Loucy (cell line): ENCODE results near the gene NKAIN4.

Source experiments
- H2AFZ ChIP-seq: fragments of 200-600 bp; sonication (generic); 2 replicates; pipeline ENCODE4 v1.6.0; 2016; ENCODE audit warnings: antibody characterized with exemption, mild to moderate bottlenecking, low read length, moderate library complexity
- H3F3A ChIP-seq: fragments of 200-600 bp; 2 replicates; pipeline ENCODE4 v1.6.0; 2016; ENCODE audit warnings: antibody characterized with exemption, low read depth, mild to moderate bottlenecking
- H3K27me3 ChIP-seq: fragments of 200-600 bp; sonication (generic); 2 replicates; pipeline ENCODE4 v1.6.1; 2014; ENCODE audit warnings: low read length, mild to moderate bottlenecking; ENCODE audit not compliant: insufficient read depth, poor library complexity, severe bottlenecking
- H3K36me3 ChIP-seq: fragments of 200-600 bp; sonication (generic); 2 replicates; pipeline ENCODE4 v1.6.1; 2016; ENCODE audit warnings: low read length; ENCODE audit not compliant: insufficient read depth
- H3K4me1 ChIP-seq: fragments of 200-600 bp; sonication (generic); 2 replicates; pipeline ENCODE4 v1.5.1; 2014; ENCODE audit warnings: low read length, mild to moderate bottlenecking; ENCODE audit not compliant: insufficient read depth, poor library complexity, severe bottlenecking
- H3K4me2 ChIP-seq: fragments of 200-600 bp; sonication (generic); 2 replicates; pipeline ENCODE4 v1.6.0; 2014; ENCODE audit warnings: antibody characterized with exemption, low read length, low read depth, mild to moderate bottlenecking; ENCODE audit not compliant: poor library complexity, severe bottlenecking
- H3K4me3 ChIP-seq: fragments of 200-600 bp; sonication (generic); 2 replicates; pipeline ENCODE4 v1.5.1; 2014; ENCODE audit warnings: low read length, mild to moderate bottlenecking, mixed read lengths; ENCODE audit not compliant: poor library complexity, severe bottlenecking
- H3K79me2 ChIP-seq: fragments of 200-600 bp; sonication (generic); 2 replicates; pipeline ENCODE4 v1.6.1; 2014; ENCODE audit warnings: low read length; ENCODE audit not compliant: insufficient read depth
- H3K9ac ChIP-seq: fragments of 200-600 bp; sonication (generic); 2 replicates; pipeline ENCODE4 v1.6.0; 2014; ENCODE audit warnings: mild to moderate bottlenecking, low read depth, low read length, moderate library complexity; ENCODE audit not compliant: poor library complexity, severe bottlenecking
- H3K9me2 ChIP-seq: fragments of 200-600 bp; sonication (generic); replicated peaks from 2 replicates; pipeline ENCODE4 v1.6.1; 2016; ENCODE audit warnings: low read depth, low read length, mixed read lengths
- H3K9me3 ChIP-seq: fragments of 200-600 bp; sonication (generic); 2 replicates; pipeline ENCODE4 v1.6.1; 2014; ENCODE audit warnings: mild to moderate bottlenecking, antibody characterized with exemption, low read length, low read depth; ENCODE audit not compliant: insufficient read depth
- H4K20me1 ChIP-seq: fragments of 200-600 bp; sonication (generic); 2 replicates; pipeline ENCODE4 v1.6.0; 2014; ENCODE audit warnings: antibody characterized with exemption, low read length, mild to moderate bottlenecking; ENCODE audit not compliant: insufficient read depth, poor library complexity, severe bottlenecking
- EZH2phosphoT487 ChIP-seq: fragments of 200-600 bp; IDR thresholded peaks from 2 replicates; pipeline ENCODE4 v1.6.1; 2018; ENCODE audit warnings: antibody characterized with exemption, mild to moderate bottlenecking, moderate library complexity, borderline replicate concordance
- TF ChIP-seq, protein P1 (sequence below): fragments of 200-600 bp; sonication (generic); conservative IDR thresholded peaks from 2 replicates; pipeline ENCODE4 v1.5.1; 2014; ENCODE audit warnings: mild to moderate bottlenecking, antibody characterized with exemption, low read length

Gene NKAIN4

DNA sequence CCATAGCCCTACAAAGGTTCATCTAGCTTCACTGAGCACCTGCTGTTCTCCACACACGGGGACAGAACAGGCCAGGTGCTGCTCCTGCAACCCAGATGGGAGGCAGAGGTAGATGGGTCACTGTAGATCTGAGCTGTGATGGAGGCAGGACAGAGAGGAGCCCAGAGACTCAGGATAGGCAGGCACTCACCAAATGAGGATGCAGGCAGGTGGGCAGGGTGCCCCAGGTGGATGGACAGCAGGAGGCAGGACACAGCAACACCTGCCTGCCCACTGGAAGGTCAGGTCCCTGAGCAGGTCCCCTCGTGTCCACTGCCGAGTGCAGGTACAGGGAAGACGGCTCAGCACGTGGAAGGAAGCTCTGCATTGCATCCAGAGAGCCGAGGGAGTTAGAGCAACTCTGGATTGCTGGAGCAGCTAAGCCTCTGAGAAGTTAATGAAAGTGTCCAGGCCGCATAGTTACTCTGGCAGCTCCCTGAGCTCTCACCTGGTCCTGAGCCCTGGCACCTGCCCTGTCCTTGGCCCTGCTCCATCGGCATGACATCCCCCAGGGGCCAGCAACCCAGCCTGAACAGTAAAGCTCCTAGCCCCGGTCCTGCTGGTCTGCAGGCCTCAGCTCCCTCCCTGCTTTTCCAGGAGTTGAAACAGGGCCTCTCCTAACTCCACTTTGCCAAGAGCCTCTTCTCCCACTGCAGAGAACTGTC is 33.4 kb downstream of the NKAIN4 start:
- no peak overlapping the region for H3K9ac ChIP-seq
- H3K4me1 ChIP-seq: peaks cover 7% of the 10 kb centered on the region
- no peaks in the 10 kb centered on the region for H3F3A ChIP-seq
- no peaks in the 10 kb centered on the region for H3K36me3 ChIP-seq
- peaks cover 3% of the 10 kb centered on the region; the same call in 1 of the 2 replicates for H3K79me2 ChIP-seq
- no peaks in the 10 kb centered on the region for H3K9me3 ChIP-seq
- no peaks in the 10 kb centered on the region for H3K27me3 ChIP-seq
- H3K4me2 ChIP-seq: no peak overlapping the region
- H3K9me2 ChIP-seq: no peaks in the 10 kb centered on the region
- H4K20me1 ChIP-seq: no peaks in the 10 kb centered on the region
- H2AFZ ChIP-seq: no peak overlapping the region
- TF ChIP-seq EZH2phosphoT487: no peak
- TF ChIP-seq, protein P1, sequence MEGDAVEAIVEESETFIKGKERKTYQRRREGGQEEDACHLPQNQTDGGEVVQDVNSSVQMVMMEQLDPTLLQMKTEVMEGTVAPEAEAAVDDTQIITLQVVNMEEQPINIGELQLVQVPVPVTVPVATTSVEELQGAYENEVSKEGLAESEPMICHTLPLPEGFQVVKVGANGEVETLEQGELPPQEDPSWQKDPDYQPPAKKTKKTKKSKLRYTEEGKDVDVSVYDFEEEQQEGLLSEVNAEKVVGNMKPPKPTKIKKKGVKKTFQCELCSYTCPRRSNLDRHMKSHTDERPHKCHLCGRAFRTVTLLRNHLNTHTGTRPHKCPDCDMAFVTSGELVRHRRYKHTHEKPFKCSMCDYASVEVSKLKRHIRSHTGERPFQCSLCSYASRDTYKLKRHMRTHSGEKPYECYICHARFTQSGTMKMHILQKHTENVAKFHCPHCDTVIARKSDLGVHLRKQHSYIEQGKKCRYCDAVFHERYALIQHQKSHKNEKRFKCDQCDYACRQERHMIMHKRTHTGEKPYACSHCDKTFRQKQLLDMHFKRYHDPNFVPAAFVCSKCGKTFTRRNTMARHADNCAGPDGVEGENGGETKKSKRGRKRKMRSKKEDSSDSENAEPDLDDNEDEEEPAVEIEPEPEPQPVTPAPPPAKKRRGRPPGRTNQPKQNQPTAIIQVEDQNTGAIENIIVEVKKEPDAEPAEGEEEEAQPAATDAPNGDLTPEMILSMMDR: no peak
- H3K4me3 ChIP-seq: no peak overlapping the region

- TF ChIP-seq EZH2phosphoT487: no peak
- TF ChIP-seq, protein P1: no peak
- no peaks in the 10 kb centered on the region for H3K27me3 ChIP-seq
- no peaks in the 10 kb centered on the region for H3K36me3 ChIP-seq
Observed at GRCh38 chr20:63219866-63220521, 34.3 kb downstream of the NKAIN4 start.

GRCh38 chr20:63219447-63219821 is 34.8 kb downstream of the NKAIN4 start:
- Histone ChIP-seq H3K4me3 (no peak overlapping the region), H3K36me3 (no peaks in the 10 kb centered on the region), H3K4me1 (peaks cover 15% of the 10 kb centered on the region), H3F3A (no peaks in the 10 kb centered on the region), H3K27me3 (no peaks in the 10 kb centered on the region), H3K4me2 (no peak overlapping the region), H3K9me2 (no peaks in the 10 kb centered on the region), H2AFZ (no peak overlapping the region), H4K20me1 (peaks cover 13% of the 10 kb centered on the region), H3K9me3 (no peaks in the 10 kb centered on the region), H3K79me2 (peaks cover 17% of the 10 kb centered on the region), H3K9ac (no peak overlapping the region)
- TF ChIP-seq, protein P1: no peak
- no peak for TF ChIP-seq EZH2phosphoT487

More at GRCh38 chr20:63219866-63220521, 34.3 kb downstream of the NKAIN4 start:
- no peaks in the 10 kb centered on the region for H3K9me2 ChIP-seq
- no peak overlapping the region for H2AFZ ChIP-seq
- H4K20me1 ChIP-seq: peaks cover 8% of the 10 kb centered on the region
- peaks cover 10% of the 10 kb centered on the region for H3K4me1 ChIP-seq
- no peaks in the 10 kb centered on the region for H3K9me3 ChIP-seq
- no peak overlapping the region for H3K4me3 ChIP-seq
- H3K9ac ChIP-seq: no peak overlapping the region
- no peak overlapping the region for H3K4me2 ChIP-seq
- H3K79me2 ChIP-seq: peaks cover 11% of the 10 kb centered on the region
- no peaks in the 10 kb centered on the region for H3F3A ChIP-seq
